ENCODE measurements around the gene TRABD. TPM values are rescaled to one million over a fixed set of nuclear protein-coding genes. Genes with fewer than 3 reads are reported as not detected.

TRABD gene
- total RNA-seq, 2 experiments from 2014 or later, result 126 to 128 TPM

- Histone ChIP-seq H3K36me3 (ENCODE audit: insufficient read depth, low read length) (peaks cover 52% of the 10 kb centered on the region), H3K4me1 (ENCODE audit: insufficient read depth, low read length, poor library complexity, severe bottlenecking) (peaks cover 17% of the 10 kb centered on the region), H3K4me3 (ENCODE audit: low read depth, low read length, poor library complexity, severe bottlenecking) (peak within 1 kb of the TSS; percentile 98), H3K79me2 (ENCODE audit: insufficient read depth, low read depth, low read length) (peaks cover 32% of the 10 kb centered on the region), H3K9me3 (ENCODE audit: low read length) (peaks cover 8% of the 10 kb centered on the region; the same call in 1 of the 2 replicates), H3K9me2 (ENCODE audit: insufficient read depth, low read length) (no peaks in the 10 kb centered on the region), H2AFZ (ENCODE audit: low read length) (no peak within 1 kb of the TSS), H3K27ac (ENCODE audit: low read depth, low read length, poor library complexity, severe bottlenecking) (peak within 1 kb of the TSS; percentile 39), H3K4me2 (ENCODE audit: low read length) (peak within 1 kb of the TSS; percentile 100), H4K20me1 (ENCODE audit: insufficient read depth, low read length) (0 out of 2 replicates have a peak, but pooled peaks cover 8% of the 10 kb centered on the region)
- POLR2A ChIA-PET, result no interaction called here
- TF ChIP-seq EZH2phosphoT487 (IDR thresholded peaks at IDR 0.05; ENCODE audit: borderline replicate concordance, low read depth, low read length), result no peak
- TF ChIP-seq, protein P1, sequence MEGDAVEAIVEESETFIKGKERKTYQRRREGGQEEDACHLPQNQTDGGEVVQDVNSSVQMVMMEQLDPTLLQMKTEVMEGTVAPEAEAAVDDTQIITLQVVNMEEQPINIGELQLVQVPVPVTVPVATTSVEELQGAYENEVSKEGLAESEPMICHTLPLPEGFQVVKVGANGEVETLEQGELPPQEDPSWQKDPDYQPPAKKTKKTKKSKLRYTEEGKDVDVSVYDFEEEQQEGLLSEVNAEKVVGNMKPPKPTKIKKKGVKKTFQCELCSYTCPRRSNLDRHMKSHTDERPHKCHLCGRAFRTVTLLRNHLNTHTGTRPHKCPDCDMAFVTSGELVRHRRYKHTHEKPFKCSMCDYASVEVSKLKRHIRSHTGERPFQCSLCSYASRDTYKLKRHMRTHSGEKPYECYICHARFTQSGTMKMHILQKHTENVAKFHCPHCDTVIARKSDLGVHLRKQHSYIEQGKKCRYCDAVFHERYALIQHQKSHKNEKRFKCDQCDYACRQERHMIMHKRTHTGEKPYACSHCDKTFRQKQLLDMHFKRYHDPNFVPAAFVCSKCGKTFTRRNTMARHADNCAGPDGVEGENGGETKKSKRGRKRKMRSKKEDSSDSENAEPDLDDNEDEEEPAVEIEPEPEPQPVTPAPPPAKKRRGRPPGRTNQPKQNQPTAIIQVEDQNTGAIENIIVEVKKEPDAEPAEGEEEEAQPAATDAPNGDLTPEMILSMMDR (conservative IDR thresholded peaks at IDR 0.05; ENCODE audit: low read length), result no peak
- no TSS peak for BruUV-seq (replicated peaks)
- intact Hi-C loops (cut with micrococcal nuclease; ENCODE audit: unreplicated experiment), result loop anchor here (2.0 kb wide), 1 partner anchor 52 kb away; no protein-coding TSS in a partner anchor
- CTCF ChIA-PET (ENCODE audit: unreplicated experiment), result no interaction called here
- DNase-seq (ENCODE audit: low spot score), result peak; percentile 90
Measured at GRCh38 chr22:50200461-50201190, 14.9 kb downstream of the TRABD start, which contains the start of gene SELENOO. Gene SELENOO (plus strand): TSS chr22:50201011. CDS start chr22:50201037, 26 bp downstream.

DNA sequence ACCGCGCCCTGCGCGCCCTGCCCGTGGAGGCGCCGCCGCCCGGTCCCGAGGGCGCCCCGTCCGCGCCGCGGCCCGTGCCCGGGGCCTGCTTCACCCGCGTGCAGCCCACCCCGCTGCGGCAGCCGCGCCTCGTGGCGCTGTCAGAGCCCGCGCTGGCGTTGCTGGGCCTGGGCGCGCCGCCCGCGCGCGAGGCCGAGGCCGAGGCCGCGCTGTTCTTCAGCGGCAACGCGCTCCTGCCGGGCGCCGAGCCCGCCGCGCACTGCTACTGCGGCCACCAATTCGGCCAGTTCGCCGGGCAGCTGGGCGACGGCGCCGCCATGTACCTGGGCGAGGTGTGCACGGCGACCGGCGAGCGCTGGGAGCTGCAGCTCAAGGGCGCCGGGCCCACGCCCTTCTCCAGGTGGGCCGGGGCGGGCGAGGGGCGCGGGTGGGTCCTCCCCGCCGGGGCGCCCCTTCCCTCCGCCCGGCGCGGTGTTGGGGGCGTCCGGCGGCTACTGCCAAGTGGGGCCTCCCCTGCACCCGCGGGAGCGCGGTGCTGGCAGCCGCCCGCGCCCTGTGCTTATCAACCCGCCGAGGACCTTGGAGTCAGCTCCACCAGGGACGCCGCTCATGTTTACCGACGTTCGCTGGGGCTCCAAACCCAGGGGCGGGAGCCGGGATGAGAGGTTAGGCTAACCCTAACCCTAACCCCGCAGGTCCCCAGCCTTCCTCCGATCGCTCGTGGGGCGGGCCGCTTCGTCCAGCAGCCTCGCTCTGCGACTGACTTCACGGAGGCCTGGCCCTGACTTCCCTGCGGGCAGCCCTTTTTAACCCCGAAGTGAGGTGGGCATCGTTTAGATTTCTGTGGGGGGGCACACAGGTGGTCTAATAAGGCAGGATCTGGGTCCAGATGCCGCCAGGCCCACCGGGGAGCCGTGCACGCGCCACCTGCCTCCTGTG, 15.7 kb downstream of the TRABD start:
- 0 out of 2 replicates have a peak, but pooled peaks cover 8% of the 10 kb centered on the region for H4K20me1 ChIP-seq (ENCODE audit: insufficient read depth, low read length)
- BruUV-seq (replicated peaks), result no TSS peak
- peak; percentile 35 for DNase-seq (ENCODE audit: low spot score)

More for the DNA sequence above, 15.7 kb downstream of the TRABD start:
- ChIA-PET POLR2A (no interaction called here), CTCF (ENCODE audit: unreplicated experiment) (no interaction called here)
- H2AFZ ChIP-seq (ENCODE audit: low read length), result no peak overlapping the region
- TF ChIP-seq EZH2phosphoT487 (IDR thresholded peaks at IDR 0.05; ENCODE audit: borderline replicate concordance, low read depth, low read length), result no peak
- TF ChIP-seq, protein P1 (conservative IDR thresholded peaks at IDR 0.05; ENCODE audit: low read length), result no peak; the same call in 1 of the 2 replicates
- intact Hi-C loops (cut with micrococcal nuclease; ENCODE audit: unreplicated experiment), result loop anchor here (2.0 kb wide), 1 partner anchor 53 kb away; no protein-coding TSS in a partner anchor
- peaks cover 32% of the 10 kb centered on the region for H3K79me2 ChIP-seq (ENCODE audit: insufficient read depth, low read depth, low read length)
- no peaks in the 10 kb centered on the region for H3K9me2 ChIP-seq (ENCODE audit: insufficient read depth, low read length)
- H3K4me3 ChIP-seq (ENCODE audit: low read depth, low read length, poor library complexity, severe bottlenecking), result peak overlapping the region; percentile 98
- peaks cover 8% of the 10 kb centered on the region; the same call in 1 of the 2 replicates for H3K9me3 ChIP-seq (ENCODE audit: low read length)
- peak overlapping the region; percentile 100 for H3K4me2 ChIP-seq (ENCODE audit: low read length)
- H3K4me1 ChIP-seq (ENCODE audit: insufficient read depth, low read length, poor library complexity, severe bottlenecking), result peaks cover 17% of the 10 kb centered on the region
- H3K27ac ChIP-seq (ENCODE audit: low read depth, low read length, poor library complexity, severe bottlenecking), result peak overlapping the region; percentile 39
- H3K36me3 ChIP-seq (ENCODE audit: insufficient read depth, low read length), result peaks cover 51% of the 10 kb centered on the region

All from OCI-LY7 (cell line).